Neural crest cell (in vitro differentiated cells): ENCODE results near the gene INKA1. TPM values are rescaled to one million over a fixed set of nuclear protein-coding genes. Genes with fewer than 3 reads are reported as not detected.
"Not testable (repeated sequence)": the region's sequence is repeated elsewhere in the genome, so short reads cannot be mapped to it uniquely, and the experiment has no call there.

Source experiments
- DNase-seq: peaks from one replicate; pipeline ENCODE4 v3.0.0; 2021; ENCODE audit warnings: low read depth, mixed read lengths, low spot score
- H3K27ac Mint-ChIP-seq: one replicate; pipeline ENCODE4 v1.8.0; 2021; ENCODE audit warnings: mild to moderate bottlenecking, mixed read lengths; ENCODE audit not compliant: unreplicated experiment
- H3K27me3 Mint-ChIP-seq: 2 replicates; pipeline ENCODE4 v1.8.0; 2021; ENCODE audit warnings: low read depth, mild to moderate bottlenecking, mixed read lengths
- H3K36me3 Mint-ChIP-seq: 2 replicates; pipeline ENCODE4 v1.8.0; 2021; ENCODE audit warnings: low read depth, mild to moderate bottlenecking, mixed read lengths
- H3K4me1 Mint-ChIP-seq: 2 replicates; pipeline ENCODE4 v1.8.0; 2021; ENCODE audit warnings: mixed read lengths
- H3K4me3 Mint-ChIP-seq: one replicate; pipeline ENCODE4 v1.8.0; 2021; ENCODE audit warnings: mild to moderate bottlenecking, mixed read lengths
- H3K9me3 Mint-ChIP-seq: 2 replicates; pipeline ENCODE4 v1.8.0; 2021; ENCODE audit warnings: mixed read lengths
- total RNA-seq: library from RNA; stranded (reverse); gene quantifications from 2 replicates; pipeline ENCODE4 v1.2.1, GENCODE V29; 2021
- TF ChIP-seq, protein P1 (sequence below): fragments of 200-600 bp; sonication (generic); conservative IDR thresholded peaks from 2 replicates; pipeline ENCODE4 v1.5.0; 2021; ENCODE audit warnings: antibody characterized with exemption, mild to moderate bottlenecking

INKA1 gene
- total RNA-seq, 1 donor from 2014 or later = 17.3 TPM

DNA sequence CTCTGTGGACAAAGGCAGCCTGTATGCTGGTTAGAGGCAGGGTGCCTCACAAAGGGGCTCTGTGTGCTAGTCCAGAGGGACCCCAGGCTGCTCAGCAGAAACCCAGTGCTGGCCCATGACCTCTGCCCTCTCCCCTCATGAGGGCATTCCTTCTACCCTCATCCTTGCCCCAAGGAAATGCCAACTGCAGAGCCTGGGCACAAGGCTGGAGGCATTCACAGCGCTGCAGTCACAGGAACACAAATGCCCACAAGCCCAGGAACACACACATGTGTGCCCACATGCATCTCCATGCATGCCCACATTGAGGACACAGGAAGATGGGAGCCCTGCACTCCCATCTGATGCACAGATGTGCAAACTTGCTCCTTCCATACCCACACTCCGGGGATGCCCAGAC lies 3.8 kb downstream of the INKA1 start:
- H3K27ac Mint-ChIP-seq = peak overlapping the region; percentile 98
- TF ChIP-seq, protein P1, sequence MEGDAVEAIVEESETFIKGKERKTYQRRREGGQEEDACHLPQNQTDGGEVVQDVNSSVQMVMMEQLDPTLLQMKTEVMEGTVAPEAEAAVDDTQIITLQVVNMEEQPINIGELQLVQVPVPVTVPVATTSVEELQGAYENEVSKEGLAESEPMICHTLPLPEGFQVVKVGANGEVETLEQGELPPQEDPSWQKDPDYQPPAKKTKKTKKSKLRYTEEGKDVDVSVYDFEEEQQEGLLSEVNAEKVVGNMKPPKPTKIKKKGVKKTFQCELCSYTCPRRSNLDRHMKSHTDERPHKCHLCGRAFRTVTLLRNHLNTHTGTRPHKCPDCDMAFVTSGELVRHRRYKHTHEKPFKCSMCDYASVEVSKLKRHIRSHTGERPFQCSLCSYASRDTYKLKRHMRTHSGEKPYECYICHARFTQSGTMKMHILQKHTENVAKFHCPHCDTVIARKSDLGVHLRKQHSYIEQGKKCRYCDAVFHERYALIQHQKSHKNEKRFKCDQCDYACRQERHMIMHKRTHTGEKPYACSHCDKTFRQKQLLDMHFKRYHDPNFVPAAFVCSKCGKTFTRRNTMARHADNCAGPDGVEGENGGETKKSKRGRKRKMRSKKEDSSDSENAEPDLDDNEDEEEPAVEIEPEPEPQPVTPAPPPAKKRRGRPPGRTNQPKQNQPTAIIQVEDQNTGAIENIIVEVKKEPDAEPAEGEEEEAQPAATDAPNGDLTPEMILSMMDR = no peak
- no peaks in the 10 kb centered on the region for H3K9me3 Mint-ChIP-seq
- H3K4me1 Mint-ChIP-seq = peaks cover 46% of the 10 kb centered on the region
- DNase-seq = peak; percentile 16
- H3K36me3 Mint-ChIP-seq = no peaks in the 10 kb centered on the region
- H3K27me3 Mint-ChIP-seq = peaks cover 24% of the 10 kb centered on the region
- H3K4me3 Mint-ChIP-seq = peak overlapping the region; percentile 93

DNA sequence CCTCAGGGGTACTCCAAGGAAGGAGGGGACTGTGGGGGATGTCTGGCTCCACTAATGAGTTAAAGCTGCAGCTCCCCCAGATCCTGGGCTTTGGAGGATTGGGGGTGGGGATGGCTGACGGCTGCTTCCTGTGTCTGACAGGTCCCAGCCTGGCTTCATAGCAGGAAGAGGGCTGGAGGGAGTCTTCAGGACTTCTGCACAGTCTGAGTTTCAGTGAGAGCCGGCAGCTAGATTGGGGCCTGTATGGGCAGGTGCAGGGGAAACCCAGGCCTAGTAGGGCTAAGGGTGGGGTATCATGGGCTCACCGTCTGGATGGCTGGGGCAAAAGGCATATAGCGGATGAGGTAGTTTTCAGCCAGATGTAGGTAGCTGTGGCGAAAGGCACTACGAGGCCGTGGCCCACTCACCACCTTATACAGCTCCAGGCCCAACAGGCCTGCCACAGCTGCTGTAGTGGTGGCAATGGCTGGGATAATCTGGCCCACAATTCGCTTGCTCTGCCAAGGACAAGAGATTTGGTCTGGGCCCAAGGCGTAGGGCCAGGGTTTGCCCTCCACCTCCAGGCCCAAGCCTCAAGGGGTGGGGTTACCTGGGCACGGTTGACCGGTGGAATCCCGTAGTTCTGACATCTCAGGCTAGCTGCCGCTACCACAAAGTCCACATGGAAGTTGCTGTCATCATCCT lies 4.5 kb downstream of the INKA1 start:
- peak overlapping the region; percentile 93 for H3K4me3 Mint-ChIP-seq
- no peak for DNase-seq
- H3K4me1 Mint-ChIP-seq = peaks cover 39% of the 10 kb centered on the region
- no peaks in the 10 kb centered on the region for H3K36me3 Mint-ChIP-seq
- no peaks in the 10 kb centered on the region for H3K9me3 Mint-ChIP-seq
- H3K27ac Mint-ChIP-seq = peak overlapping the region; percentile 95
- TF ChIP-seq, protein P1 = no peak
- peaks cover 17% of the 10 kb centered on the region for H3K27me3 Mint-ChIP-seq

DNA sequence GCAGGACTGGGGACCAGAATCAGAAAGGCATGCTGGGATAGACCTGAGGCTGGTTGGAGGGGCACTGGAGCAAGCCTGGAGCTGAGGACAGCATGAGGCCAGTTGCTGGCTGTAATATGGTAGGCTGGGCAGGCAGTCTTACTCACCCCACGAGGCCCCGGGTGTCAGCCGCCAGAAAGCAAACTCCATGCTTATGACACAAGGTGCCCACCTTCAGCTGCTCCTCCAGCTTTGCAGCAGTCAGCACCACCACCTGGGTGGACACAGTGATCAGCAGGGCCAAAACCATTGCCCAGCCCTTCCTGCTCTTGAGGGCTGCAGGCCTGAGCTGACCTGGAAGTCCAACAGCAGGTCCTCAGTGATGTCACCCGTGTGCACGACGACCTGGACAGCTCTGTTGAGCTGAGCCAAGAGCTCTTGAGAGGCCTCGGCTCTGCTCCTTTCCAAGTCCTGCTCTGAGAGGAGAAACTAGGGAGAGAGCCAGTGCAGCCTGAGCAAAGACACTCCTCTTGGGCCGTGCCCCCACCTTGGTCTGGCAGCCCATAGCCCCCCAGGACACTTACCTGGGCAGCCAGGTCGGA lies 9.9 kb downstream of the INKA1 start:
- Mint-ChIP-seq H3K36me3 (no peaks in the 10 kb centered on the region), H3K27ac (peak overlapping the region; percentile 19), H3K9me3 (no peaks in the 10 kb centered on the region), H3K27me3 (no peaks in the 10 kb centered on the region), H3K4me1 (peaks cover 6% of the 10 kb centered on the region), H3K4me3 (no peak overlapping the region)
- TF ChIP-seq, protein P1 = no peak
- DNase-seq = no peak

DNA sequence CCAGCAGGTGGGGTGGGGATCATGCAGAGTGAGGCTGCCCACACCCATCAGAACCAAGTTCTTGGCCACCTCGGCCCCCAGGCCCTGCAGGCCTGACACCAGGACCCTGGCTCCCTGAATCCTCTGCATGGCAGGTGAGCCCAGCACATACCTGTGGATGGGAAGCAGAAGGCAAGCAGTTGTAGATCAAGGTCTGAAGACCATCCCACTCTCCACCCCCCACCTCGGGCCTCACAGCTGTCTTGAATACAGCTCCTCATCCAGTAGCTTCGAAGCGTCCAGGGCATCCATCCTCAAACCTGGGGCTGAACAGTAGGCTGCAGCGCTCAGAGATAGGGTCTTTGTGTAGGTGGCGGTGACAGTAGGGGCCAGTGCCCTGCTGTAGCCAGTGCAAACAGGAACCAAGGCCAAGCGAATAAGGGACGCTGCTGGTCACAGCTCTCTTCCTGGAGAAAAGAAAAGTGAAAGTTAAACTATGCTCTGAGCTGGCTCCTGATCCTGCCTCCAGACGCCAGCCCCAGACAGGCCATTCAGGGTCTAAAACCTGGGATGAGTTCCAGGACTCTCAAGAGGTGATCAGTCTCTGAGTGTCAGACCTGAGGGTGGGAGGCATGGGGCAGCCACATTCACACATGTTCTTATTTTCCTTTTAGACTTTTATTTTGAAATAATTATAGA lies 10.6 kb downstream of the INKA1 start, which contains the start of gene UBA7:
Gene UBA7 (minus strand): TSS at position 457 of the 678 bp plus-strand sequence. CDS start 166 bp downstream, at position 291.
- no peak for DNase-seq
- Mint-ChIP-seq H3K27me3 (no peaks in the 10 kb centered on the region), H3K9me3 (no peaks in the 10 kb centered on the region), H3K4me1 (peaks cover under 1% of the 10 kb centered on the region), H3K4me3 (no peak within 1 kb of the TSS), H3K27ac (peak within 1 kb of the TSS; percentile 62), H3K36me3 (no peaks in the 10 kb centered on the region)
- TF ChIP-seq, protein P1 = no peak

DNA sequence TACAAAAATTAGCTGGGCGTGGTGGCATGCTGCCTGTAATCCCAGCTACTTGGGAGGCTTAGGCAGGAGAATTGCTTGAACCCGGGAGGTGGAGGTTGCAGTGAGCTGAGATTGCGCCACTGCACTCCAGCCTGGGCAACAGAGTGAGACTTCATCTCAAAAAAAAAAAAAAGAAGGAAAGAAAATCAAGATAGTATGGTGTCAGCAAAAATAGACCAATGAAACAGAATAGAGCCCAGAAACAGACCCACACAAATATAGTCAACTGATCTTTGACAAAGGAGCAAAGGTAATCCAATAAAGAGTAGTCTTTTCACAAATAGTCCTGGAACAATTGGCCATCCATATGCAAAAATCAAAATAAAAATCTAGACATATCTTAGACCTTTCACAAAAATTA lies 20.1 kb downstream of the INKA1 start:
- not testable (repeated sequence) for H3K27me3 Mint-ChIP-seq, H3K27ac Mint-ChIP-seq, H3K4me3 Mint-ChIP-seq, DNase-seq, H3K9me3 Mint-ChIP-seq, H3K36me3 Mint-ChIP-seq
- H3K4me1 Mint-ChIP-seq = peaks cover 14% of the 10 kb centered on the region

DNA sequence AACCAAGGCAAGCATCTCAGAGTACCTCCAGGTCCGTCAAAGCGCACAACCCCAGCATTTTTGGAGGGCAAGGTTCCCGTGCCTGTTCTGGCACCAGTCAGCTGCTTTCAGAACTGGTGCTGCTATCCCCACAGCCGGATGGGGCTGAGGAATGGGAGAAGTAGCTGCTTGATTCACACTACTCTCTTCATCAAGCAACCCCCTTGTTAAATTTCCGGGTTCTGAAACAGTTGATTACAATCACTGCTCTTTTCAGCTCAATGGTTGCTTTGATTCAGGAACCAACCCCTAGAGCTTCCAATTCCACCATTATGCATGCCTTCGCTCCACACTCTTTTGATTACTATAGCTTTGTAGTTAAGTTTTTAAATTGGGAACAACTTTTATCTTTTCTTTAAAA lies 23.0 kb downstream of the INKA1 start:
- TF ChIP-seq, protein P1 = no peak
- no peaks in the 10 kb centered on the region for H3K9me3 Mint-ChIP-seq
- H3K27ac Mint-ChIP-seq = peak overlapping the region; percentile 27
- H3K27me3 Mint-ChIP-seq = no peaks in the 10 kb centered on the region
- H3K4me1 Mint-ChIP-seq = peaks cover 14% of the 10 kb centered on the region
- DNase-seq = no peak
- H3K36me3 Mint-ChIP-seq = peaks cover 5% of the 10 kb centered on the region
- H3K4me3 Mint-ChIP-seq = no peak overlapping the region
